GM21528 (cell line): Measurements from ENCODE around the gene HOXA11.

Experiments
- ATAC-seq: cut with Tn5 transposase; IDR thresholded peaks from one replicate; pipeline ENCODE4 v1.9.1; 2021; ENCODE audit warnings: mild to moderate bottlenecking, moderate library complexity; ENCODE audit not compliant: unreplicated experiment, low FRiP score

Gene HOXA11

DNA sequence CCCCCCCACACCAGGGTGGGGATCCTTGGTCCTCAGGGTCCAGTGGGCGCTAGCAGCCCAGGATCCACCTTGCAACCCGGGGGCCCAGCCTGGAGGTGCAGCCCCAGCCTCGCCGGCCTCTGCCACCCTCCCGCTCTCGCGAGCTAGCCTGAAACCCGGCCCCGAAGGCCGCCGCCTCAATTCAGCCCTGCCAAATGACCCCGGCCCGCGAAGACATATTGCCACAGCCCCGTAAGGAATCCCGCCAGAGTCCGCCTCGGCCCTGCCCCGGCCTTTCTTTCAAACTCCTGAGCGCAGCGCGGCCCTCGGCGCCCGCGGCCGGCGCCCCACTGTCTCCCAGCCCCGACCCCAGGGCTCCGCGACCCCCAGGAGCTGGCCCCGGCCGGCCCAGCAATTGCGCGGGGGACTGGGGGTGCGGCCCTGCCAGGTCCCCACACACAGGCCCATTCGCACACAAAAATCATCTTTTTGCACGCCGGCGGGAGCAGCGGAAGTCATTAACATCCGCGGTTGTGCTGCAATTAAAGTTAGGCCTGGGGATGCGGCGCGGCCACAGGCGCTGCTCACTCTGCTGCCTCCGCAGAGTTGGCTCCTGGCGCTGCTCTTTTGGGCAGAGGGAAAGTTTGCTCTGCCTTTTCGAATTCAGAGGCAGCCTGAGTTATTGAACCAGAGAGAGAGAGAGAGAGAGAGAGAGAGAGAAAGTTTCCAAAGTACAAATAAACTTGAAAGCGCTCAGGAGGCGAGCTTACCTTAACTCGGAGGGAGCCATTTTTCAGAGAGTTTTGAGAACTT lies 45.5 kb downstream of the HOXA11 start:
- ATAC-seq: no peak

DNA sequence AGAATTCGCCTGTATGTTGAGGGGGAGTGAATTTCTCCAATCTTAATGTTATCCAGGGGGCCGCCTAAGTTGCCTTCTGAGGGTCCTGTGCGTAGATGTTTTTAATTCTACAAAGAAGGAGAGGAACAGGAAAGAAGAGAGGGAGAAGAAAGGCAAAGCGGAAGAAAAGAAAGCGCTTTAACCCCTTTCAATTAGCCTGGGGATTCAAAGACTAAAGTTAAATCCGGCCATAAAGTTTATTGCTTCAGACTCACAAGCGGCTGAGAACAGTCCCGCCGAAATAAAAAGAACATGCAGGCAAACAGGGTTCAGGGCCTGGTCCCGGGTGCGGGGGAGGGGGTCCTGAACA lies 46.1 kb downstream of the HOXA11 start:
- no peak for ATAC-seq

- no peak for ATAC-seq
These were observed 46.6 kb downstream of the HOXA11 start for GRCh38 chr7:27138472-27138871.

- no peak for ATAC-seq
These were observed 47.3 kb downstream of the HOXA11 start for GRCh38 chr7:27137640-27138315.

DNA sequence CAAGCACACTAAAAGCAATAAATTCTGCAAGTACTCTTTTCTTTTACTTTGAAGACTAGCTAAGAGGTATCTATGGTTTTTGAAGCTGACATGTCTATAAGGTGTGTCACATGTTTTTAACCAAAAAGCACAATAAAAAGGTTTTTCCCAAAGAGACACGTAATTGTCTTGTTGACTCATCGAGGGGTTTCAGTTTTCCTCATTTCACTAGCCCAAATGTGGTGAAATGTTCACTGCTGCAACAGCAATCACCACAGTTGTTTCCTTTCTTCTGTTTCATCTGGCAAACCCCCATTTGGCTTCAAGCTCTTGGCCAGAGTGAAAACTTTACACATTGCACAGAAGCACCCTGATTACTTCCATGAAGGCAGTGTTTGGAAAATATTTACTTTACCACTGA lies 50.6 kb downstream of the HOXA11 start:
- ATAC-seq: no peak

DNA sequence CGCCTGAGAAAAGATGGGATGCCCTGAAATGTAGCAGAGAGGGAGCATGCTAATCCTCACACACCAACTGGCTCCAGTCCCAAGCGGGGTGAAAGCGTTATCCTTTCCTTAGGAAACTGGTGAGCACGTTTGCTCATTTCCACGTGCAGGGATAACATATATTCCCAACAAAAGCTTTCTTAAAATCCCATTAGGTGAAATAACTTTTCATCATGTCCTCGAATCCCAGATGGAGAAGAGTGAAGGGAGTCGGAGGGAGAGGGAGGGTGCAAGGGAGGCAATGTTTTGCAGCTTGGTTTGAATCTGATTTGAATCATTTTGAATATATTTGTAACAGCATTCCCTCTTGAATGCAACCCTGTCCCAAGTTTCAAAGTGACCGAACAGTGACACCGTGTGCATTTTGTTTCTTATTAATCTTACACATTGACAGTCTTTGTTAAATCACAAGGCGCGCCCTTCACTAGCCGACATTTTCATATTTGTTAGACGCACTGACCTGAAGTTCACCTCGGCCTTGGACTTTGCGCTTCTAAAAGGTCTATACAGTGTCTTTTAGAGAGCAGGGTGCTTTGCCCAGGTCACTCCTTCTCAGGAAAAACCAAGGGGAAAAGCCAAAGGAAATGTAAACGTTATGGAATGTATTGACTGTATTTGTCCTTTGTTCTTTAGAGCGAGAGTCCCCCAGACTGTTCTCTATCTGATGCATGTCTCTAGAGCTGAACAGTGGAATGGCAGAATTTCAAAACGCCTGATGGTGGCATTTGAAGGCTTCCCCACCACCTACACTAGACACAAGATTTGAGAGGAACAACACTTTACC lies 51.4 kb downstream of the HOXA11 start:
- no peak for ATAC-seq

DNA sequence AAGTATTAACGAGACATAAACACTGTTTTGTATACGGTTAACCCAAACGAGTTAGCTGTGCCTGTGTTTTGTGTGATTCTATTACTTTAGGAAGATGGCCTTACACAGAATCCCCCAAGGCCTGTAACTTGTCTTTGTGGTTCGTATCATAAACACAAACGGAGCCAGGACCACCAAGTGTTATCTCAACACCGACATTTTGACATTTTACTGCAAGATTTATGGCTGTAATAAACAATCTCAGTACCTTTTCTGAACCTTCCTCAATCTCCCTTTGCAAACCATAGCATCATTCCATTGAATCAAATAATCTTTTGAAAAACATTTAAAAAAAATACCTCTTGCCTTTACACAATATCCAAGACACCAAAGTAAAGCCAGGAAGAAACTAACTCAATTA lies 52.1 kb downstream of the HOXA11 start:
- ATAC-seq: no peak

- no peak for ATAC-seq
These were observed 52.8 kb downstream of the HOXA11 start for GRCh38 chr7:27132214-27132613.

DNA sequence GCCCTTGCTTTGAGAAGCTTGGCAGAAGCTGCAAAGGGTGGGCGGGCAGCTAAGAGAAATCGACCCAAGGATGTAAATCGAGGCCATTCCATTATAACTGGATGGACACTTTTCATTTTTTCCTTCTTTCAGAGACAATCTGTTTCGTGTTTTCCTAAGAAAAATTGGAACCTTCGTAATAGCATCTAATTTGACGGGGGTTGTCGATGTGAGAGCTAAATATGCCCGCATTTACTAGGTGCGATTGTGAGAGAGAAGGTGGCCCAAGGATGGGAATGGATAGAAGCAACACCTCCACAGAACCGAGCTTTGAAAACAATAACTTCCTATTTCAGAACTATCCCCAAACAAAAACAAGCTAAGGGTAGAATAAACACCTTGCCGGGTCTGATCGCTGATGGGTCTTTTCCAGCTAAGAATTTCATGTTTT lies 53.6 kb downstream of the HOXA11 start:
- ATAC-seq: no peak
